Ovary (tissue), 9 donors: ENCODE data around the gene CCER1. TPM values are rescaled to one million over a fixed set of nuclear protein-coding genes. Genes with fewer than 3 reads are reported as not detected.

ENCODE experiments used
- DNase-seq, 5 donors: peaks; one replicate each; pipeline ENCODE4 v3.0.0-alpha.2; 2019 to 2020
- H3K27ac ChIP-seq, 2 donors: fragments of 200-600 bp; one replicate each; pipeline versions ENCODE4 v1.5.1 to v1.8.0; 2019 to 2022
- H3K27me3 ChIP-seq: fragments of 200-600 bp; one replicate; pipeline ENCODE4 v1.8.0; 2022
- H3K36me3 ChIP-seq: fragments of 200-600 bp; sonication (generic); one replicate; pipeline ENCODE4 v1.5.1; 2019
- H3K4me1 ChIP-seq: one replicate; pipeline ENCODE4 v1.8.1; 2013; ENCODE audit warnings: mild to moderate bottlenecking, moderate library complexity; ENCODE audit not compliant: insufficient read depth
- H3K4me3 ChIP-seq: fragments of 200-600 bp; sonication (generic); one replicate; pipeline ENCODE4 v1.5.1; 2017
- H3K9me3 ChIP-seq, 2 donors: fragments of 200-600 bp in 1 of 2; sonication (generic) in 1 of 2; one replicate each; pipeline versions ENCODE4 v1.5.1 to v1.8.1; 2013 to 2019; ENCODE audit warnings: mild to moderate bottlenecking in 1 of 2, moderate library complexity in 1 of 2
- EP300 ChIP-seq: sonication (generic); formaldehyde crosslinking; IDR thresholded peaks from one replicate; pipeline ENCODE4 v1.6.1; 2017; ENCODE audit warnings: antibody characterized with exemption
- POLR2A ChIP-seq: fragments of 450-650 bp; IDR thresholded peaks from one replicate; pipeline ENCODE4 v1.6.1; 2017; ENCODE audit warnings: antibody characterized with exemption, mild to moderate bottlenecking, moderate library complexity
- WGBS, 3 donors: extraction: QIAGEN DNeasy Blood & Tissue Kit in 1 of 3; methylation state at CpG; one replicate each; pipeline versions ENCODE4 v1.1.5 to v1.1.7; 2013 to 2017; 5-methylcytosine and 5-hydroxymethylcytosine counted together
- intact Hi-C, 4 donors: fragments of 100-400 bp; cut with DNase I; formaldehyde crosslinking; loops; one replicate each; pipeline versions ENCODE4 v1.11.0 to v1.15.1; 2022 to 2023
- polyA plus RNA-seq, 2 donors: library from polyadenylated mRNA; stranded (reverse); fragments of 200-250 nt in 1 of 2; fragments of 350-450 nt in 1 of 2; fragmentation: Illumina TruSeq in 1 of 2; extraction: RNeasy Lipid Tissue Mini Kit (QIAGEN cat#74804) in 1 of 2; gene quantifications; one replicate each; pipeline ENCODE4 v1.2.3, GENCODE V29; 2013 to 2014
- total RNA-seq, 7 donors: library from RNA; depleted of rRNA in 2 of 7; stranded (reverse); fragments of >200 nt in 2 of 7; fragmentation: NEBNext Ultra II Directional in 3 of 7; extraction: Animal tissue kit (Norgen Biotek cat#: 25700) in 3 of 7; gene quantifications; one replicate each; pipeline versions ENCODE4 v1.1.0 to v1.2.4, GENCODE V29; 2016 to 2023
- TF ChIP-seq, protein P1 (sequence below), 3 donors: fragments of 450-650 bp in 2 of 3; fragments of 200-600 bp in 1 of 3; IDR thresholded peaks; one replicate each; pipeline versions ENCODE4 v1.5.1 to v1.8.0; 2016 to 2022; ENCODE audit warnings: antibody characterized with exemption in 3 of 3, mild to moderate bottlenecking in 1 of 3
- donor health status: DM: no; HTN: no; CAD: no; lungs with moderate emphysema.
- donor health status: DM: no; HTN: no; CAD: no.
- donor health status: Bipolar disorder and iron deficiency.
- donor health status: DM: yes; HTN: yes; CAD: no.
- donor health status: DM: no; HTN: no; CAD: no.
- donor health status: DM: yes; HTN: yes; CAD: no.

Gene CCER1
- total and polyA plus RNA-seq, 9 donors, result not detected

DNA sequence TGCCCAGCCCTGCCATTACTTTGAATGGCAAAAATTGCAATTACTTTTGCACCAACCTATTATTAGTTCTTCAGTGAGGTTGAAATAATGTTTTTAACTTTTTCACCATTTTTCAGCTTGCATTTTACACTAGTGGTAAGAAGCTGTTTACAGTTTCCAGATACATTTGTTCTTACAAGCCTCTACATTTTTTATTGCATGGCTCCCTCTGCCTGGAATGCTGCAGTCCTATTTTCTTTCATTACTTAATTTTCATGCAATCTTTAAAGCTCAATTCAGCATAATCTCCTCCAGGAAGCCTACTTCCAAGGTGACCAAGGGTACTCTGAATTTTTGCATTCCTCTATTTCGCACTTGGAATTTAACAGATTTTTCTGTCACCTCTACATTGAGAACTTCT lies 33.4 kb downstream of the CCER1 start:
- intact Hi-C loops, result no loop called here
- no peak overlapping the region for H3K27ac ChIP-seq

DNA sequence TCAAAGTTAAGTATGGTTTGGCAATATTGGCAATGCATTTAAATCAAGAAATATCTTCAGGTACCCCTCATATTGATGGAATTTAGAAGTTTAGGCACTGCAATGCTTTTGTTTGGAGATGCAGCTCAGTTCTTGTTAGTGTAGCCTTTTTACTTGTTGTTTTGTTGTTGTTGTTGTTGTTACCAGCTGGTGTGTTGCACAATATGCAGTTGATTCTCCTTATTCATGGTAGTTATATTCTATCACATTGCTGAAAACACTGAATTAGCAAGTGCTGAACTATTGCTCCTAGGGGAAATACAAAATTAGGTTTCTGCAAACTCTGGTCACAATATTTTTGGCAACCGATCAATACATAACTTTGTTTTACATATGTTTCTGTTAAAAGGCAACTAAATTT lies 34.8 kb downstream of the CCER1 start:
- intact Hi-C loops, result no loop called here
- H3K36me3 ChIP-seq, result no peaks in the 10 kb centered on the region
- no peak overlapping the region for H3K4me3 ChIP-seq
- H3K9me3 ChIP-seq, result no peaks in the 10 kb centered on the region
- no peak for DNase-seq
- WGBS, 3 donors, result 96 to 98% (median 97%) methylated on average over 1 of the region's 1 CpG
- H3K4me1 ChIP-seq, result peaks cover 3% of the 10 kb centered on the region
- H3K27ac ChIP-seq, result no peak overlapping the region
- TF ChIP-seq, protein P1, sequence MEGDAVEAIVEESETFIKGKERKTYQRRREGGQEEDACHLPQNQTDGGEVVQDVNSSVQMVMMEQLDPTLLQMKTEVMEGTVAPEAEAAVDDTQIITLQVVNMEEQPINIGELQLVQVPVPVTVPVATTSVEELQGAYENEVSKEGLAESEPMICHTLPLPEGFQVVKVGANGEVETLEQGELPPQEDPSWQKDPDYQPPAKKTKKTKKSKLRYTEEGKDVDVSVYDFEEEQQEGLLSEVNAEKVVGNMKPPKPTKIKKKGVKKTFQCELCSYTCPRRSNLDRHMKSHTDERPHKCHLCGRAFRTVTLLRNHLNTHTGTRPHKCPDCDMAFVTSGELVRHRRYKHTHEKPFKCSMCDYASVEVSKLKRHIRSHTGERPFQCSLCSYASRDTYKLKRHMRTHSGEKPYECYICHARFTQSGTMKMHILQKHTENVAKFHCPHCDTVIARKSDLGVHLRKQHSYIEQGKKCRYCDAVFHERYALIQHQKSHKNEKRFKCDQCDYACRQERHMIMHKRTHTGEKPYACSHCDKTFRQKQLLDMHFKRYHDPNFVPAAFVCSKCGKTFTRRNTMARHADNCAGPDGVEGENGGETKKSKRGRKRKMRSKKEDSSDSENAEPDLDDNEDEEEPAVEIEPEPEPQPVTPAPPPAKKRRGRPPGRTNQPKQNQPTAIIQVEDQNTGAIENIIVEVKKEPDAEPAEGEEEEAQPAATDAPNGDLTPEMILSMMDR (IDR thresholded peaks at IDR 0.05), result no peak
- TF ChIP-seq POLR2A (no peak), EP300 (no peak)
- no peaks in the 10 kb centered on the region for H3K27me3 ChIP-seq

More for the DNA sequence above, 33.4 kb downstream of the CCER1 start:
- TF ChIP-seq, protein P1 (IDR thresholded peaks at IDR 0.05), result no peak
- TF ChIP-seq POLR2A (no peak), EP300 (no peak)
- H3K4me3 ChIP-seq, result no peak overlapping the region
- no peaks in the 10 kb centered on the region for H3K27me3 ChIP-seq
- peaks cover 3% of the 10 kb centered on the region for H3K4me1 ChIP-seq
- WGBS, 3 donors, result 60 to 81% (median 65%) methylated on average over 1 of the region's 1 CpG
- no peak for DNase-seq
- H3K9me3 ChIP-seq, result no peaks in the 10 kb centered on the region
- no peaks in the 10 kb centered on the region for H3K36me3 ChIP-seq

DNA sequence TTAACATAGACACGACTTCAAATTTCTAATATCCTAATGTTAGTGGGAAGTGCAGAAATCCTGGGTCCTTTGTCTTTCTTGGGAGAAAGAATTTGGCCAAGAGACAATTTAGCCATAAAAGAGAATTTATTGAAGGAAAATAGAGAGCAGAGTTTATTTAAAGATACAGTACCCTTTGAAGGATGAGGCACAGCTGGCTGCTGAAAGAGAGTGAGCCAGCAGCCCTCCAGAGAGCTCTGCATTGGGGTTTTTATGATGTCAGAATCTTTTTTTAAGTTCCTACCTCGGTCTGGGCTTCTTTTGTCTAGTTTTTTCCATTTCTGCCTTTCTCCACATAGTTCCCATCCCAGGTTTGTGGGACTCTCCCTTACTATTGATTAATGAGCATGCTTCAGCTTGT lies 37.5 kb downstream of the CCER1 start:
- intact Hi-C loops, result no loop called here
- no peaks in the 10 kb centered on the region for H3K9me3 ChIP-seq
- no peaks in the 10 kb centered on the region for H3K27me3 ChIP-seq
- WGBS, 3 donors, result 34 to 52% (median 44%) methylated on average over 2 of the region's 2 CpGs
- H3K27ac ChIP-seq, result no peak overlapping the region
- DNase-seq, result no peak
- H3K36me3 ChIP-seq, result no peaks in the 10 kb centered on the region
- H3K4me3 ChIP-seq, result no peak overlapping the region
- H3K4me1 ChIP-seq, result peaks cover 3% of the 10 kb centered on the region
- no peak for TF ChIP-seq POLR2A
- TF ChIP-seq EP300, result no peak
- TF ChIP-seq, protein P1 (IDR thresholded peaks at IDR 0.05), result no peak

DNA sequence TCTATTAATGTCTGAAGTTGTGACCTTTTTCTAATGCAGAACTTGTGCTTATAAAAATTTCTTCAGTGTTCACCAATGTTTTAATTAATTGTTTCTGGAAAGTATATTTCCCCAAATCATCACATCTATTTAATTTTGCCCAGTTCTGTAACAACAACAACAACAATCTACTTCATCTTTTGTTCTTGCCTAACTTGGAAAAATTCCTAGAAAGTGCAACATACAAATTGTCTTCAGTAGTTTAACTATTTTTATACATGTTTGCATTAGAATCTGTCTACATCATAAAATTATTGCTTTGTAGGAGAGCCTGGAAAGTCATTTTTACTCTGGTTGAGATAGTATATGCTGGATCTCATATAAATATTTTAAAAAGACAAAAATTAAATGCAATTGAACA lies 38.5 kb downstream of the CCER1 start:
- Histone ChIP-seq H3K27me3 (no peaks in the 10 kb centered on the region), H3K27ac (no peak overlapping the region), H3K36me3 (no peaks in the 10 kb centered on the region), H3K9me3 (no peaks in the 10 kb centered on the region), H3K4me1 (peaks cover 3% of the 10 kb centered on the region), H3K4me3 (no peak overlapping the region)
- no peak for DNase-seq
- intact Hi-C loops, result no loop called here
- no peak for TF ChIP-seq POLR2A
- TF ChIP-seq, protein P1 (IDR thresholded peaks at IDR 0.05), result no peak
- TF ChIP-seq EP300, result no peak

DNA sequence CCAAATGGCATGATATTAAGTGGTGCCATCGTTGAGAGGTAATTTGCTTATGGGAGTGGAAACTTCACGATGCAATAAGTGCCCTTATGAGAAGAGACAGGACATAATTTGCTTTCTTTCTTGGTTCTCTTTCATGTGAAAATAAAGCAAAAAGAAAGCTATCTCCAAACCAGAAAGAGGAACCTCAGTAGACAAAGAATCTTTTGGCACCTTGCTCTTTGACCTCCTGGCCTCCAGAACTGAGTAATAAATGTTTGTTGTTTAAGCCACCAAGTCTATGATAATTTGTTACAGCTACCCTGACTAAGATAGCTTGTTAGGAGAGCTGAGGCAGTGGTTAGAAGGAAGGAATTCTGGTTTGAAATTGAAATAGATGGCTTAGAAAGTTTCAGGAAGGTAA lies 39.6 kb downstream of the CCER1 start:
- no peak for DNase-seq
- Histone ChIP-seq H3K36me3 (no peaks in the 10 kb centered on the region), H3K4me1 (no peaks in the 10 kb centered on the region), H3K27me3 (no peaks in the 10 kb centered on the region), H3K9me3 (no peaks in the 10 kb centered on the region), H3K4me3 (no peak overlapping the region), H3K27ac (no peak overlapping the region)
- TF ChIP-seq, protein P1 (IDR thresholded peaks at IDR 0.05), result no peak
- intact Hi-C loops, result no loop called here
- WGBS, 3 donors, result 89 to 93% (median 91%) methylated on average over 2 of the region's 2 CpGs
